ENCODE results near the gene KRT78. TPM values are rescaled to one million over a fixed set of nuclear protein-coding genes. Genes with fewer than 3 reads are reported as not detected.

Gene KRT78
- total RNA-seq, 2 experiments from 2014 or later = not detected

DNA sequence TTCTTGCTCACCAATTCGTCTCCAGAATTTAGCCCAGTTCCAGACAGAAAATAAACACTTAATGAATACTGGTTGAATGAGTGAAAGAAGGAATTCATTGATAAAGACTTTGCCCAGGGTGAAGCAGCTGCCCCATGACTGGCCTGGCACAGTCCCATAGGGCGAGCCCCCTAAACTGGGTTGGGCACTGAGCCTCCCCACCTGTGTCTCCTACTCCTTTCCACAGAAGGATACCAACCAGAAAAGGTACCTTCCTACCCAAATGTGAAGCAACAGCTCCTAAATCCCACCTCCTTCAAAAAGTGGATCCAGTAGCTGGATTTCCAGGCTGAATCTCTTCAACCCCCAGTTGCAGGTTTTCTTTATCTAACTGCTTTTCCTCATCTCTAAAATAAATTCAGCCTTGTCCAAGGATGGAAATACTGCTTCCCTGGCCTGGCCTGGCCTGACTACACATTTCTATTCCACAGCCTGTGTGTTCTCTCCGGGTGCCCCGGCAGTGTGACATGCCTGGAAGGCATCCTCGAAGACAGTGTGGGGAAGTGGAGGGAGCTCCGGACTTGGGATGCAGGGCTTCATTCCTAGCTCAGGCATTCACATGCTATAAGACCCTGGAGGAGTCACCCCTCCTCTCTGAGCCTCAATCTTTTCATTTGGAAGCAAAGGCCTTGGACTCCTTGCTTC is 60.5 kb downstream of the KRT78 start:
- Histone ChIP-seq H3K27ac (ENCODE audit: low read depth in 1 of 2, low read length in 2 of 2) (no peak overlapping the region), H3K36me3 (ENCODE audit: insufficient read depth, low read length) (no peaks in the 10 kb centered on the region), H3K9me3 (ENCODE audit: control insufficient read depth in 1 of 2, insufficient read depth in 1 of 2, low read length in 2 of 2) (no peaks in the 10 kb centered on the region), H3K4me1 (ENCODE audit: insufficient read depth, low read length) (peaks cover 7% of the 10 kb centered on the region), H3K27me3 (ENCODE audit: control insufficient read depth in 1 of 2, insufficient read depth in 2 of 2, low read length in 2 of 2) (peaks cover 5 to 24% of the 10 kb centered on the region in 2 experiments), H3K4me3 (ENCODE audit: low read length) (no peak overlapping the region)
- no peaks in the 10 kb centered on the region for H3K9me3 Mint-ChIP-seq
- H3K36me3 Mint-ChIP-seq (ENCODE audit: low read depth) = no peaks in the 10 kb centered on the region
- no peak for DNase-seq
- POLR2A ChIA-PET = no interaction called here
- intact Hi-C loops (cut with DNase I, micrococcal nuclease) = no loop called here
- CTCF ChIA-PET = no interaction called here
- peaks cover 53% of the 10 kb centered on the region for H3K27me3 Mint-ChIP-seq
- no peak overlapping the region for H3K27ac Mint-ChIP-seq
- TF ChIP-seq, protein P1, sequence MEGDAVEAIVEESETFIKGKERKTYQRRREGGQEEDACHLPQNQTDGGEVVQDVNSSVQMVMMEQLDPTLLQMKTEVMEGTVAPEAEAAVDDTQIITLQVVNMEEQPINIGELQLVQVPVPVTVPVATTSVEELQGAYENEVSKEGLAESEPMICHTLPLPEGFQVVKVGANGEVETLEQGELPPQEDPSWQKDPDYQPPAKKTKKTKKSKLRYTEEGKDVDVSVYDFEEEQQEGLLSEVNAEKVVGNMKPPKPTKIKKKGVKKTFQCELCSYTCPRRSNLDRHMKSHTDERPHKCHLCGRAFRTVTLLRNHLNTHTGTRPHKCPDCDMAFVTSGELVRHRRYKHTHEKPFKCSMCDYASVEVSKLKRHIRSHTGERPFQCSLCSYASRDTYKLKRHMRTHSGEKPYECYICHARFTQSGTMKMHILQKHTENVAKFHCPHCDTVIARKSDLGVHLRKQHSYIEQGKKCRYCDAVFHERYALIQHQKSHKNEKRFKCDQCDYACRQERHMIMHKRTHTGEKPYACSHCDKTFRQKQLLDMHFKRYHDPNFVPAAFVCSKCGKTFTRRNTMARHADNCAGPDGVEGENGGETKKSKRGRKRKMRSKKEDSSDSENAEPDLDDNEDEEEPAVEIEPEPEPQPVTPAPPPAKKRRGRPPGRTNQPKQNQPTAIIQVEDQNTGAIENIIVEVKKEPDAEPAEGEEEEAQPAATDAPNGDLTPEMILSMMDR (IDR thresholded peaks at IDR 0.05) = no peak
- H3K4me1 Mint-ChIP-seq (ENCODE audit: low read depth) = peaks cover 12% of the 10 kb centered on the region
- no peak for ATAC-seq (ENCODE audit: poor library complexity)
- no peak overlapping the region for H3K4me3 Mint-ChIP-seq

Other genes starting within 250 kb of the KRT78 start
- gene KRT72, start 247.5 kb downstream of the KRT78 start, total RNA-seq = 10 to 100 TPM; 82.2 to 83.4 TPM
- 10 to 100 TPM; 67.2 to 69.7 TPM for gene KRT73, start 230.4 kb downstream of the KRT78 start, total RNA-seq
- 1 to 10 TPM; 1.7 to 2.1 TPM for gene KRT2, start 196.8 kb downstream of the KRT78 start, total RNA-seq
- 1 to 10 TPM; 3.9 to 4.0 TPM for gene KRT1, start 168.6 kb downstream of the KRT78 start, total RNA-seq
- gene KRT77, start 145.5 kb downstream of the KRT78 start, total RNA-seq = under 1 TPM; 0.11 to 0.20 TPM
- gene KRT76, start 71.6 kb downstream of the KRT78 start, total RNA-seq = not detected
- not detected for gene KRT3, start 52.9 kb downstream of the KRT78 start, total RNA-seq
- not detected for gene KRT4, start 34.9 kb downstream of the KRT78 start, total RNA-seq
- not detected for gene KRT79, start 14.7 kb downstream of the KRT78 start, total RNA-seq
- gene KRT8, start 56.1 kb upstream of the KRT78 start, total RNA-seq = under 1 TPM; 0.63 to 0.89 TPM
- gene KRT18, start 100.1 kb upstream of the KRT78 start, total RNA-seq = 1 to 10 TPM; 7.2 to 9.2 TPM
- gene EIF4B, start 157.5 kb upstream of the KRT78 start, total RNA-seq = 100 to 1,000 TPM; 794 to 806 TPM
- gene TNS2, start 201.1 kb upstream of the KRT78 start, total RNA-seq = 1 to 10 TPM; 2.3 to 3.0 TPM
- gene SPRYD3, start 230.4 kb upstream of the KRT78 start, total RNA-seq = 10 to 100 TPM; 17.7 to 21.0 TPM
- gene IGFBP6, start 248.7 kb upstream of the KRT78 start, total RNA-seq = under 1 TPM in 1 of 2 experiments, not detected in 1; 0.49 TPM

Measured in CD4-positive, alpha-beta T cell (primary cell).